Suprapubic skin (tissue), 4 donors: Measurements from ENCODE around the gene IQSEC2. TPM values are rescaled to one million over a fixed set of nuclear protein-coding genes. Genes with fewer than 3 reads are reported as not detected.

Source experiments
- DNase-seq, 2 donors: peaks; one replicate each; pipeline ENCODE4 v3.0.0-alpha.2; 2019; ENCODE audit warnings: low spot score in 2 of 2
- H3K27ac ChIP-seq: fragments of 200-600 bp; sonication (generic); one replicate; pipeline ENCODE4 v1.5.1; 2019
- H3K27me3 ChIP-seq: fragments of 200-600 bp; sonication (generic); one replicate; pipeline ENCODE4 v1.5.1; 2019
- H3K36me3 ChIP-seq: fragments of 200-600 bp; sonication (generic); one replicate; pipeline ENCODE4 v1.5.1; 2019
- H3K4me1 ChIP-seq: fragments of 200-600 bp; sonication (generic); one replicate; pipeline ENCODE4 v1.5.1; 2019
- H3K4me3 ChIP-seq: fragments of 200-600 bp; sonication (generic); one replicate; pipeline ENCODE4 v1.5.1; 2019; ENCODE audit warnings: mild to moderate bottlenecking
- H3K9me3 ChIP-seq: fragments of 200-600 bp; sonication (generic); one replicate; pipeline ENCODE4 v1.5.1; 2019
- CTCF ChIP-seq, 2 donors: fragments of 200-600 bp in 1 of 2; fragments of 450-650 bp in 1 of 2; sonication (generic) in 1 of 2; IDR thresholded peaks; one replicate each; pipeline ENCODE4 v1.5.1; 2016 to 2019; ENCODE audit warnings: antibody characterized with exemption in 2 of 2, mild to moderate bottlenecking in 1 of 2, moderate library complexity in 1 of 2
- EP300 ChIP-seq: sonication (generic); formaldehyde crosslinking; IDR thresholded peaks from one replicate; pipeline ENCODE4 v1.6.1; 2017; ENCODE audit warnings: antibody characterized with exemption
- POLR2A ChIP-seq, 2 donors: fragments of 450-650 bp; IDR thresholded peaks; one replicate each; pipeline ENCODE4 v1.6.1; 2017; ENCODE audit warnings: antibody characterized with exemption in 2 of 2, mild to moderate bottlenecking in 2 of 2, moderate library complexity in 2 of 2
- POLR2AphosphoS5 ChIP-seq, 3 donors: sonication (generic); formaldehyde crosslinking; IDR thresholded peaks; one replicate each; pipeline ENCODE4 v1.6.1; 2017; ENCODE audit warnings: antibody characterized with exemption in 3 of 3
- WGBS: methylation state at CpG from one replicate; pipeline ENCODE4 v1.1.5; 2018; 5-methylcytosine and 5-hydroxymethylcytosine counted together
- total RNA-seq, 4 donors: library from RNA; depleted of rRNA; stranded (reverse); fragments of >200 nt; gene quantifications; one replicate each; pipeline ENCODE4 v1.1.0, GENCODE V29; 2016

Gene IQSEC2
- total RNA-seq, 4 donors from 2014 or later = 24.4 to 42.1 (median 28.9) TPM

DNA sequence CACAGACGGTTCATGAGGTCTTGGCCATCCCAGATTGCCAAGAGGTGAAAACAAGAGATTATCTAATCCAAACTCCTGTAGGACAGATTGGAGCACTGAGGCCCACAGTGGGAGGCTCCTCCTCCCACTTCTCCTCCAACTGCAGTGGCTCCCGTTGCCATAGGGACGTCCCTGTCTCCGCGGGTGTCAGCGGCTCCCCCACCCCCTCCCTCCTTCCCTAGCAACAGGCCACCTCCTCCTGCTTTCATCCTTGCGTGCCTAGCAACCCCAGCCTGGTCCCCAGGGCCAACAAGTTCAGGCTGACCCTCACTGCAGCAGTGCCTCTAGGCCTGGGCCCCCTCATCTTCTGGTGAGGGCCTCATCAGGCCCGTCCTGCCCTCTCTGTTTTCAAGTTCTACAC lies 6.8 kb upstream of the IQSEC2 start:
- Histone ChIP-seq H3K36me3 (no peaks in the 10 kb centered on the region), H3K27me3 (no peaks in the 10 kb centered on the region), H3K27ac (peak overlapping the region; percentile 41), H3K4me1 (peaks cover 19% of the 10 kb centered on the region), H3K4me3 (no peak overlapping the region), H3K9me3 (no peaks in the 10 kb centered on the region)
- DNase-seq = no peak
- 21% methylated on average over 8 of the region's 8 CpGs for WGBS
- TF ChIP-seq CTCF (IDR thresholded peaks at IDR 0.05) = no peak
- TF ChIP-seq POLR2A (IDR thresholded peaks at IDR 0.05) = no peak
- no peak for TF ChIP-seq POLR2AphosphoS5 (IDR thresholded peaks at IDR 0.05)
- no peak for TF ChIP-seq EP300

DNA sequence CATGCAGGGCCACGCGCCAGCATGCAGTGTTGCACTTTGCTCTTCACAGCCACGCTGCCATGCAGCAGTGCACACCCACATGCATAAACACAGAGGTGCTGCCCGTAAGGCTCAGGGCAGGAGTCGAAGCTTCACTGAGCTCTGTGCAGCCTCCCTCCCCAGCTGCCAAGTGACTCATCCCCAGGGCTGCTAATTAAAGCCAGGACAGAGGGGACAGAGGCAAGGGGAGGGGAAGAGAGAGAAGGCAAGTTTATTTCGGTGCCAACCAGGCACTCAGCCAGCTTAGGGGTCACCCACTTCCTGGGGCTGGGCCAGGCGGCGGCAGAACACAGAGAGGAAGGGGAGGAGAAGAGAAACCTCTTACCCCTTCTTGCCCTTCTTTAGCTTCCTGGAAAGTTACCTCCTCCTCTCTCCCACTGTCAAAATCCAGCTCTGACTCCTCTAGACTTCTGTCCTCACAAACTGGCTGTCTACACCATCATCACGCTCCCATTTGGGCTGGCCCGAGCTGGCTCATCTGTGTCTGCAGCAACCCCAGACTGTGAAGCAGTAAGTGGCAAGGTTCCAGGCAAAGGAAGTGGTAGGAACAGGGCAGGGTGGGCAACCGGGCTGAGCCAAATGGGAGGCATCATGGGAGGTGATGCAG lies 6.2 kb upstream of the IQSEC2 start:
- Histone ChIP-seq H3K4me1 (peaks cover 22% of the 10 kb centered on the region), H3K27me3 (no peaks in the 10 kb centered on the region), H3K36me3 (no peaks in the 10 kb centered on the region), H3K4me3 (peak overlapping the region; percentile 5), H3K9me3 (no peaks in the 10 kb centered on the region), H3K27ac (peak overlapping the region; percentile 41)
- TF ChIP-seq CTCF (IDR thresholded peaks at IDR 0.05) = no peak
- TF ChIP-seq POLR2AphosphoS5 (IDR thresholded peaks at IDR 0.05) = no peak
- TF ChIP-seq POLR2A (IDR thresholded peaks at IDR 0.05) = no peak
- whole genome bisulfite sequencing = 33% methylated on average over 10 of the region's 11 CpGs
- DNase-seq = peak in 1 of 2 donors; percentile 79

- WGBS = 58% methylated on average over 3 of the region's 3 CpGs
- no peak overlapping the region for H3K27ac ChIP-seq
- H3K4me1 ChIP-seq = peaks cover 32% of the 10 kb centered on the region
- H3K36me3 ChIP-seq = no peaks in the 10 kb centered on the region
- no peaks in the 10 kb centered on the region for H3K27me3 ChIP-seq
- H3K4me3 ChIP-seq = no peak overlapping the region
- no peaks in the 10 kb centered on the region for H3K9me3 ChIP-seq
- no peak for DNase-seq
- TF ChIP-seq POLR2AphosphoS5 (IDR thresholded peaks at IDR 0.05) (no peak), POLR2A (IDR thresholded peaks at IDR 0.05) (no peak), CTCF (IDR thresholded peaks at IDR 0.05) (no peak), EP300 (no peak)
Observed at GRCh38 chrX:53286171-53286570, 4.8 kb upstream of the IQSEC2 start.

GRCh38 chrX:53285591-53285990 lies 4.2 kb upstream of the IQSEC2 start:
- whole genome bisulfite sequencing = 77% methylated on average over 3 of the region's 3 CpGs
- H3K27me3 ChIP-seq = no peaks in the 10 kb centered on the region
- no peak overlapping the region for H3K27ac ChIP-seq
- peaks cover 33% of the 10 kb centered on the region for H3K4me1 ChIP-seq
- no peaks in the 10 kb centered on the region for H3K9me3 ChIP-seq
- TF ChIP-seq CTCF (IDR thresholded peaks at IDR 0.05) (no peak), POLR2A (IDR thresholded peaks at IDR 0.05) (no peak)
- DNase-seq = no peak
- no peak overlapping the region for H3K4me3 ChIP-seq
- no peaks in the 10 kb centered on the region for H3K36me3 ChIP-seq

DNA sequence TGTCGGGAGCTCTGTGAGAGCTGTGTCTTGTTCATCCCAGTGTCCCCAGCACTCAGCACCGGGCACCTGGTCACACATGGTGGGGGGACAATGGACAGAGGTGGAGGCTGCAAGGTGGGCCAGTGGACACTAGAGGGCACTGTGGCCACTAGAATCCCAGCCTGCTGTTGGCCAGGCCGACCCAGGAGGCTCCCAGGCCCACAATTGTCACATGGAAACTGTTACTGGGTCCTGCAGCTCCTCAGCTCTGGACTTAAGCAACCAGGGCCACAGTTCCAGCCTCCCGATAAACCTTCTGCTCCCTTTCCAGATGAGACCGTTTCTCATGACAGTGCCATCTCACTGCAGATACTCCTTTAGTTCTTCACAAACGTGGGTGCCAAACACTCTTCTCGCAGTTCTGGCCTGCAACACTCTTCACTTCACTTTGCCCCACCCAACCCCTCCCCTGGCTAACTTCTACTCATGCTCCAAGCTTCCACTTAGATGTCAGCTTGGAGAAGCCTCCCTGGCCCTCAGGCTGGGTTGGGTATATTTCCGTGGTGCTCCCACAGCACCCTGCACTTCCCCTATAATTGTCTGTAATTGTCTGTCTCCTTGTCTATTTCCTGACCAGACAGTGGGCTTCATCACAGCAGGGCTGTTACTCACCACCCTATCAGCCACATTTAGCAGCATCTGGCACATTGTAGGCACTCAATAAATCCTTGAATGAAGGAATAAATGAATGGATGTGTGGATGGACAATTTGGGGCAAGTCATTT lies 3.5 kb upstream of the IQSEC2 start:
- peak in 1 of 2 donors; percentile 73 for DNase-seq
- no peak overlapping the region for H3K4me3 ChIP-seq
- 29% methylated on average over 8 of the region's 8 CpGs for WGBS
- TF ChIP-seq POLR2AphosphoS5 (IDR thresholded peaks at IDR 0.05) (no peak), CTCF (IDR thresholded peaks at IDR 0.05) (peak; percentile 34 to 70)
- no peaks in the 10 kb centered on the region for H3K27me3 ChIP-seq
- no peaks in the 10 kb centered on the region for H3K36me3 ChIP-seq
- H3K27ac ChIP-seq = no peak overlapping the region
- H3K9me3 ChIP-seq = no peaks in the 10 kb centered on the region
- H3K4me1 ChIP-seq = peaks cover 40% of the 10 kb centered on the region
